Measurements from ENCODE around the gene GABRB3. TPM values are rescaled to one million over a fixed set of nuclear protein-coding genes. Genes with fewer than 3 reads are reported as not detected.

Gene GABRB3
- total and polyA plus RNA-seq, 2 of the 8 experiments (the other 6 are each of a cell fraction or from before 2014, with no cell fraction given), result 98.8 to 163 TPM

- WGBS, 2 experiments (ENCODE audit: extremely low coverage in 1 of 2, insufficient coverage in 1 of 2, insufficient read length in 1 of 2, insufficient replicate concordance in 2 of 2, low coverage in 1 of 2, low lambda C conversion rate in 2 of 2, missing lambda C conversion rate in 1 of 2), result 81% methylated on average over 5 of the region's 5 CpGs; no CpG with 5 or more reads in 1 of the 2 experiments
- H2BK20ac ChIP-seq (ENCODE audit: low read length), result no peak overlapping the region
- no peak overlapping the region for H4K8ac ChIP-seq (ENCODE audit: extremely low read depth, insufficient read depth, low read length)
- no peaks in the 10 kb centered on the region; the same call in 1 of the 2 replicates for H3K23me2 ChIP-seq (ENCODE audit: low read depth, low read length)
- no peak overlapping the region for H2AK5ac ChIP-seq (ENCODE audit: low read depth, low read length)
- H2BK12ac ChIP-seq (ENCODE audit: low read depth, low read length), result no peak overlapping the region
- no peaks in the 10 kb centered on the region for H3K9me3 ChIP-seq (ENCODE audit: insufficient read depth in 2 of 2, low read depth in 1 of 2, low read length in 1 of 2)
- H3K27ac ChIP-seq (ENCODE audit: low read depth, low read length), result no peak overlapping the region
- ChIA-PET POLR2A (ENCODE audit: partially characterized antibody) (no interaction called here), CTCF (ENCODE audit: partially characterized antibody) (interaction anchor here (1.4 to 1.7 kb wide), 2 partner anchors 25 to 27 kb away, joined by 3 to 4 read pairs; no protein-coding TSS in a partner anchor)
- no peak overlapping the region for H4K91ac ChIP-seq (replicated peaks; ENCODE audit: insufficient read length, low read length)
- no peak overlapping the region; a peak in 1 of 7 replicates for H3K9ac ChIP-seq (replicated peaks in 1 of 4; ENCODE audit: extremely low read depth in 1 of 4, low read depth in 3 of 4, low read length in 3 of 4)
- no peak overlapping the region for H4K5ac ChIP-seq (ENCODE audit: insufficient read length, low read depth, low read length)
- H3K4me2 ChIP-seq (ENCODE audit: insufficient read depth in 1 of 2, low read depth in 2 of 2, low read length in 2 of 2), result no peak overlapping the region
- no peak overlapping the region for H2AFZ ChIP-seq (ENCODE audit: low read length)
- no peak overlapping the region for H3K56ac ChIP-seq (replicated peaks; ENCODE audit: insufficient read length, low read depth, low read length)
- no peak overlapping the region for H2BK15ac ChIP-seq (ENCODE audit: low read length)
- H3K18ac ChIP-seq (ENCODE audit: extremely low read depth, low read length), result no peak overlapping the region
- no peaks in the 10 kb centered on the region for H3K27me3 ChIP-seq (replicated peaks in 1 of 4; ENCODE audit: control insufficient read depth in 3 of 4, extremely low read depth in 1 of 4, insufficient read depth in 3 of 4, low read length in 3 of 4)
- H2BK120ac ChIP-seq (replicated peaks; ENCODE audit: low read depth, low read length), result no peak overlapping the region
- FAIRE-seq (no peak), DNase-seq (ENCODE audit: low read depth in 1 of 2, low spot score in 2 of 2) (no peak)
- H2BK5ac ChIP-seq (ENCODE audit: low read depth, low read length), result no peak overlapping the region
- peaks cover 15% of the 10 kb centered on the region for H3K79me1 ChIP-seq (ENCODE audit: low read depth, low read length)
- peaks cover 0 to 85% of the 10 kb centered on the region in 2 experiments; a peak in 2 of 4 replicates for H3K79me2 ChIP-seq (ENCODE audit: control insufficient read depth in 1 of 2, insufficient read depth in 2 of 2, low read length in 2 of 2)
- H4K20me1 ChIP-seq (replicated peaks in 1 of 2; ENCODE audit: control insufficient read depth in 1 of 2, insufficient read depth in 2 of 2, low read length in 2 of 2), result peaks cover 0 to 9% of the 10 kb centered on the region in 2 experiments
- H3K4me3 ChIP-seq (ENCODE audit: extremely low read depth in 1 of 4, insufficient read depth in 2 of 4, low read depth in 3 of 4, low read length in 4 of 4), result no peak overlapping the region
- H3K23ac ChIP-seq (ENCODE audit: insufficient read length), result no peak overlapping the region
- H3K36me3 ChIP-seq (ENCODE audit: control insufficient read depth in 2 of 4, insufficient read depth in 4 of 4, low read length in 3 of 4), result peaks cover 0 to 2% (median 0%) of the 10 kb centered on the region in 4 experiments; a peak in 2 of 8 replicates
- no peak overlapping the region for H3K14ac ChIP-seq (ENCODE audit: insufficient read length)
- H3K4ac ChIP-seq (replicated peaks; ENCODE audit: insufficient read length, low read depth, low read length), result no peak overlapping the region
- H3K4me1 ChIP-seq (replicated peaks in 1 of 4; ENCODE audit: control insufficient read depth in 3 of 4, insufficient read depth in 4 of 4, low read length in 3 of 4), result peaks cover 3 to 16% (median 6%) of the 10 kb centered on the region in 4 experiments; a peak in 6 of 7 replicates
- no peak for TF ChIP-seq KDM5A (IDR thresholded peaks at IDR 0.05; ENCODE audit: low read length)
- TF ChIP-seq ZNF274 (IDR thresholded peaks at IDR 0.05; ENCODE audit: borderline replicate concordance, extremely low read depth, low read length), result no peak
- no peak for TF ChIP-seq PHF8 (conservative IDR thresholded peaks at IDR 0.05; ENCODE audit: low read depth, low read length)
- no peak for TF ChIP-seq SIRT6 (IDR thresholded peaks at IDR 0.05; ENCODE audit: low read length)
- no peak for TF ChIP-seq JUND (IDR thresholded peaks at IDR 0.05; ENCODE audit: low read length)
- no peak for TF ChIP-seq KDM4A (IDR thresholded peaks at IDR 0.05; ENCODE audit: low read depth, low read length, severe bottlenecking)
- TF ChIP-seq POU5F1 (IDR thresholded peaks at IDR 0.05; ENCODE audit: low read depth, low read length), result no peak
- no peak for TF ChIP-seq RNF2 (IDR thresholded peaks at IDR 0.05; ENCODE audit: borderline replicate concordance, low read depth, low read length, missing control alignments, poor library complexity, severe bottlenecking)
- no peak for TF ChIP-seq EP300 (IDR thresholded peaks at IDR 0.05; ENCODE audit: borderline replicate concordance in 1 of 2, low read depth in 2 of 2, low read length in 2 of 2)
- TF ChIP-seq ATF3 (IDR thresholded peaks at IDR 0.05; ENCODE audit: insufficient read depth, low read depth, low read length), result no peak
- no peak for TF ChIP-seq BCL11A (IDR thresholded peaks at IDR 0.05; ENCODE audit: low read depth in 2 of 2, low read length in 2 of 2)
- TF ChIP-seq KDM1A (IDR thresholded peaks at IDR 0.05; ENCODE audit: borderline replicate concordance, low read length), result no peak
- TF ChIP-seq POLR2AphosphoS5 (IDR thresholded peaks at IDR 0.05; ENCODE audit: low read depth, low read length), result no peak
Measured at GRCh38 chr15:26640601-26641000, 132.3 kb downstream of the GABRB3 start.

All from H1 (cell line).